HG03432 (cell line): Measurements from ENCODE around the gene BRAP.
"Not testable (repeated sequence)": the region's sequence is repeated elsewhere in the genome, so short reads cannot be mapped to it uniquely, and the experiment has no call there.

Experiments
- ATAC-seq: cut with Tn5 transposase; IDR thresholded peaks from one replicate; pipeline ENCODE4 v1.9.1; 2021; ENCODE audit warnings: mild to moderate bottlenecking, moderate library complexity; ENCODE audit not compliant: unreplicated experiment

BRAP gene

GRCh38 chr12:111624540-111624939 lies 61.2 kb downstream of the BRAP start:
- no peak for ATAC-seq

- ATAC-seq, result not testable (repeated sequence)
Measured at GRCh38 chr12:111617841-111618240, 67.9 kb downstream of the BRAP start.

- no peak for ATAC-seq
Measured at GRCh38 chr12:111616177-111616623, 69.6 kb downstream of the BRAP start.

GRCh38 chr12:111607239-111607638 lies 78.5 kb downstream of the BRAP start:
- no peak for ATAC-seq

- ATAC-seq, result no peak
Measured at GRCh38 chr12:111606767-111607230, 79.0 kb downstream of the BRAP start.

GRCh38 chr12:111605911-111606766 lies 79.6 kb downstream of the BRAP start:
- no peak for ATAC-seq

GRCh38 chr12:111602857-111603256 lies 82.9 kb downstream of the BRAP start:
- not testable (repeated sequence) for ATAC-seq

GRCh38 chr12:111602348-111602747 lies 83.4 kb downstream of the BRAP start:
- ATAC-seq, result no peak

- not testable (repeated sequence) for ATAC-seq
Measured at GRCh38 chr12:111600986-111601385, 84.8 kb downstream of the BRAP start.

- ATAC-seq, result no peak
Measured at GRCh38 chr12:111600205-111600642, 85.5 kb downstream of the BRAP start.

- ATAC-seq, result peak; percentile 76
Measured at GRCh38 chr12:111599453-111600204, 86.1 kb downstream of the BRAP start.

- ATAC-seq, result peak; percentile 52
Measured at GRCh38 chr12:111598637-111599452, 86.9 kb downstream of the BRAP start, which contains the start of gene ATXN2. Gene ATXN2 (minus strand): TSS chr12:111599315. CDS start chr12:111599034, 281 bp downstream.

GRCh38 chr12:111597831-111598636 lies 87.7 kb downstream of the BRAP start:
- ATAC-seq, result peak; percentile 13

- no peak for ATAC-seq
Measured at GRCh38 chr12:111596985-111597830, 88.5 kb downstream of the BRAP start.

GRCh38 chr12:111595341-111595835 lies 90.4 kb downstream of the BRAP start:
- ATAC-seq, result not testable (repeated sequence)
